Measurements from ENCODE around the gene SYAP1.
"Not testable (repeated sequence)": the region's sequence is repeated elsewhere in the genome, so short reads cannot be mapped to it uniquely, and the experiment has no call there.

The SYAP1 gene

GRCh38 chrX:16784440-16784839 is 65.0 kb downstream of the SYAP1 start:
- DNase-seq: not testable (repeated sequence)

GRCh38 chrX:16785247-16786138 is 66.1 kb downstream of the SYAP1 start:
- DNase-seq: peak; percentile 2

- DNase-seq: peak; percentile 96
Observed at GRCh38 chrX:16786139-16786790, 66.9 kb downstream of the SYAP1 start, which contains the start of gene TXLNG. Gene TXLNG, plus strand, starts transcription at chrX:16786466. Its CDS starts 22 bp downstream, at chrX:16786488.

- peak; percentile 45 for DNase-seq
Observed at GRCh38 chrX:16786791-16787735, 67.7 kb downstream of the SYAP1 start.

GRCh38 chrX:16788477-16788876 is 69.1 kb downstream of the SYAP1 start:
- DNase-seq: no peak

GRCh38 chrX:16796298-16796697 is 76.9 kb downstream of the SYAP1 start:
- DNase-seq: no peak

GRCh38 chrX:16797358-16797757 is 77.9 kb downstream of the SYAP1 start:
- DNase-seq: no peak

- DNase-seq: no peak
Observed at GRCh38 chrX:16797841-16798240, 78.4 kb downstream of the SYAP1 start.

GRCh38 chrX:16804923-16805464 is 85.6 kb downstream of the SYAP1 start:
- no peak for DNase-seq

- DNase-seq: no peak
Observed at GRCh38 chrX:16807548-16807947, 88.1 kb downstream of the SYAP1 start.

- DNase-seq: no peak
Observed at GRCh38 chrX:16807976-16808542, 88.6 kb downstream of the SYAP1 start.

GRCh38 chrX:16814597-16814996 is 95.2 kb downstream of the SYAP1 start:
- DNase-seq: no peak

Data from CD4-positive, alpha-beta T cell treated with Interleukin-10 for 1 hour (primary cell).